Stimulated activated naive B cell treated with anti-CD40 and anti-IgM and Interleukin-4, amounts not matched to agents 10 μg/mL and 1 μg/mL and 100 μg/mL, for 72 hours (primary cell): ENCODE data around the gene OR8G1.

ENCODE experiments used
- ATAC-seq, 2 donors: fragments of 150-1000 bp; cut with Tn5 transposase; replicated peaks; 2 replicates each; pipeline ENCODE4 v1.10.0; 2021; ENCODE audit warnings: moderate library complexity in 1 of 2
- DNase-seq: peaks from one replicate; pipeline ENCODE4 v3.0.0; 2021
- H3K27ac Mint-ChIP-seq: one replicate; pipeline ENCODE4 v1.8.0; 2022; ENCODE audit warnings: mild to moderate bottlenecking, mixed read lengths
- H3K27me3 Mint-ChIP-seq, 2 donors: one replicate each; pipeline ENCODE4 v1.8.0; 2022; ENCODE audit warnings: mixed read lengths in 2 of 2
- H3K36me3 Mint-ChIP-seq, 2 donors: one replicate each; pipeline ENCODE4 v1.8.0; 2022; ENCODE audit warnings: mixed read lengths in 2 of 2, mild to moderate bottlenecking in 1 of 2
- H3K4me1 Mint-ChIP-seq, 2 donors: one replicate each; pipeline ENCODE4 v1.8.0; 2022; ENCODE audit warnings: mixed read lengths in 2 of 2, mild to moderate bottlenecking in 1 of 2
- H3K4me3 Mint-ChIP-seq, 2 donors: one replicate each; pipeline ENCODE4 v1.8.0; 2022; ENCODE audit warnings: mild to moderate bottlenecking in 2 of 2, mixed read lengths in 2 of 2, moderate library complexity in 1 of 2
- H3K9me3 Mint-ChIP-seq, 2 donors: one replicate each; pipeline ENCODE4 v1.8.0; 2022; ENCODE audit warnings: mixed read lengths in 2 of 2, mild to moderate bottlenecking in 1 of 2

The OR8G1 gene

GRCh38 chr11:124277804-124278203, 36.9 kb downstream of the OR8G1 start:
- peaks cover 0 to 10% of the 10 kb centered on the region in 2 donors for H3K27me3 Mint-ChIP-seq

GRCh38 chr11:124278261-124278660, 37.4 kb downstream of the OR8G1 start:
- no peak for ATAC-seq
- no peak for DNase-seq
- no peaks in the 10 kb centered on the region for H3K4me1 Mint-ChIP-seq
- no peak overlapping the region for H3K27ac Mint-ChIP-seq
- no peaks in the 10 kb centered on the region for H3K36me3 Mint-ChIP-seq
- peaks cover 5 to 15% of the 10 kb centered on the region in 2 donors for H3K9me3 Mint-ChIP-seq
- no peak overlapping the region for H3K4me3 Mint-ChIP-seq
- peaks cover 0 to 10% of the 10 kb centered on the region in 2 donors for H3K27me3 Mint-ChIP-seq

More at GRCh38 chr11:124277804-124278203, 36.9 kb downstream of the OR8G1 start:
- ATAC-seq (no peak), DNase-seq (no peak)
- H3K36me3 Mint-ChIP-seq, result no peaks in the 10 kb centered on the region
- H3K9me3 Mint-ChIP-seq, result peaks cover 5 to 13% of the 10 kb centered on the region in 2 donors
- H3K4me3 Mint-ChIP-seq, result no peak overlapping the region
- H3K27ac Mint-ChIP-seq, result no peak overlapping the region
- H3K4me1 Mint-ChIP-seq, result no peaks in the 10 kb centered on the region

- peaks cover 0 to 2% of the 10 kb centered on the region in 2 donors for H3K36me3 Mint-ChIP-seq
- H3K27ac Mint-ChIP-seq, result no peak overlapping the region
- DNase-seq (no peak), ATAC-seq (no peak)
- no peaks in the 10 kb centered on the region for H3K4me1 Mint-ChIP-seq
- H3K27me3 Mint-ChIP-seq, result peaks cover 4 to 12% of the 10 kb centered on the region in 2 donors
- no peak overlapping the region for H3K4me3 Mint-ChIP-seq
- peaks cover 18 to 24% of the 10 kb centered on the region in 2 donors for H3K9me3 Mint-ChIP-seq
Observed at GRCh38 chr11:124285610-124286344, 44.9 kb downstream of the OR8G1 start.

- ATAC-seq (no peak), DNase-seq (no peak)
- Mint-ChIP-seq H3K4me1 (no peaks in the 10 kb centered on the region), H3K36me3 (no peaks in the 10 kb centered on the region), H3K27ac (no peak overlapping the region), H3K4me3 (no peak overlapping the region), H3K9me3 (peaks cover 2 to 9% of the 10 kb centered on the region in 2 donors), H3K27me3 (peaks cover 11 to 14% of the 10 kb centered on the region in 2 donors)
Observed at GRCh38 chr11:124294687-124295086, 53.8 kb downstream of the OR8G1 start.

- no peak for DNase-seq
- no peaks in the 10 kb centered on the region for H3K4me1 Mint-ChIP-seq
- H3K27me3 Mint-ChIP-seq, result peaks cover 2 to 12% of the 10 kb centered on the region in 2 donors
- no peak for ATAC-seq
- H3K9me3 Mint-ChIP-seq, result peaks cover 2 to 4% of the 10 kb centered on the region in 2 donors
- no peak overlapping the region for H3K27ac Mint-ChIP-seq
- no peaks in the 10 kb centered on the region for H3K36me3 Mint-ChIP-seq
- H3K4me3 Mint-ChIP-seq, result no peak overlapping the region
Observed at GRCh38 chr11:124296016-124296415, 55.1 kb downstream of the OR8G1 start.

- no peak for ATAC-seq
- Mint-ChIP-seq H3K36me3 (no peaks in the 10 kb centered on the region), H3K4me1 (no peaks in the 10 kb centered on the region), H3K9me3 (peaks cover 0 to 2% of the 10 kb centered on the region in 2 donors), H3K27me3 (peaks cover 0 to 4% of the 10 kb centered on the region in 2 donors), H3K4me3 (no peak overlapping the region), H3K27ac (no peak overlapping the region)
- no peak for DNase-seq
Observed at GRCh38 chr11:124297921-124298320, 57.0 kb downstream of the OR8G1 start.

GRCh38 chr11:124301548-124301947, 60.7 kb downstream of the OR8G1 start:
- Mint-ChIP-seq H3K4me1 (no peaks in the 10 kb centered on the region), H3K9me3 (peaks cover 0 to 2% of the 10 kb centered on the region in 2 donors), H3K27ac (no peak overlapping the region), H3K4me3 (no peak overlapping the region), H3K36me3 (no peaks in the 10 kb centered on the region), H3K27me3 (peaks cover 0 to 2% of the 10 kb centered on the region in 2 donors)
- ATAC-seq (no peak), DNase-seq (no peak)

GRCh38 chr11:124302347-124303125, 61.6 kb downstream of the OR8G1 start:
- H3K27me3 Mint-ChIP-seq, result peaks cover 0 to 5% of the 10 kb centered on the region in 2 donors
- ATAC-seq (no peak), DNase-seq (no peak)
- H3K36me3 Mint-ChIP-seq, result no peaks in the 10 kb centered on the region
- H3K9me3 Mint-ChIP-seq, result peaks cover 0 to 2% of the 10 kb centered on the region in 2 donors
- no peak overlapping the region for H3K4me3 Mint-ChIP-seq
- H3K27ac Mint-ChIP-seq, result no peak overlapping the region
- H3K4me1 Mint-ChIP-seq, result no peaks in the 10 kb centered on the region
